HFFc6 (cell line): ENCODE data around the gene ADAM15. TPM values are rescaled to one million over a fixed set of nuclear protein-coding genes. Genes with fewer than 3 reads are reported as not detected.

ENCODE experiments used
- DNase-seq: peaks from one replicate; pipeline ENCODE4 v3.0.0-alpha.2; 2018
- H3K27ac Mint-ChIP-seq: 2 replicates; pipeline ENCODE4 v1.8.0; 2020; ENCODE audit warnings: mild to moderate bottlenecking, mixed read lengths
- H3K27me3 Mint-ChIP-seq: 2 replicates; pipeline ENCODE4 v1.8.0; 2021; ENCODE audit warnings: mild to moderate bottlenecking, moderate library complexity, mixed read lengths; ENCODE audit not compliant: insufficient read depth
- H3K36me3 Mint-ChIP-seq: 2 replicates; pipeline ENCODE4 v1.8.0; 2021; ENCODE audit warnings: low read depth, mixed read lengths
- H3K4me1 Mint-ChIP-seq: 2 replicates; pipeline ENCODE4 v1.8.0; 2020; ENCODE audit warnings: low read depth, mixed read lengths
- H3K4me3 Mint-ChIP-seq: 2 replicates; pipeline ENCODE4 v1.8.0; 2020; ENCODE audit warnings: mild to moderate bottlenecking, moderate library complexity, mixed read lengths
- H3K9me3 Mint-ChIP-seq: 2 replicates; pipeline ENCODE4 v1.8.0; 2020; ENCODE audit warnings: mild to moderate bottlenecking, mixed read lengths
- CTCF ChIP-seq: fragments of 200-600 bp; sonication (generic); IDR thresholded peaks from 2 replicates; pipeline ENCODE4 v1.5.0; 2021; ENCODE audit warnings: antibody characterized with exemption, mild to moderate bottlenecking
- total RNA-seq, 6 experiments: library from RNA; stranded (reverse); fragmentation: NEBNext Ultra II Directional; extraction: Animal tissue kit (Norgen Biotek cat#: 25700); gene quantifications; 2 replicates in 1 of 6; 3 replicates in 5 of 6; pipeline ENCODE4 v1.2.3, GENCODE V29; 2021

The ADAM15 gene
- total RNA-seq, 6 experiments from 2014 or later: 51.1 to 66.9 (median 63.7) TPM

- no peak for DNase-seq
- Mint-ChIP-seq H3K4me3 (no peak overlapping the region), H3K27me3 (no peaks in the 10 kb centered on the region; the same call in 1 of the 2 replicates), H3K9me3 (no peaks in the 10 kb centered on the region), H3K27ac (no peak overlapping the region), H3K36me3 (no peaks in the 10 kb centered on the region), H3K4me1 (peaks cover 5% of the 10 kb centered on the region; the same call in 1 of the 2 replicates)
- no peak for TF ChIP-seq CTCF
Observed at GRCh38 chr1:155011004-155011416, 40.1 kb upstream of the ADAM15 start.

- no peak overlapping the region for H3K27ac Mint-ChIP-seq
- no peak for DNase-seq
- TF ChIP-seq CTCF: no peak
- H3K4me1 Mint-ChIP-seq: peaks cover under 1% of the 10 kb centered on the region; the same call in 1 of the 2 replicates
- H3K9me3 Mint-ChIP-seq: no peaks in the 10 kb centered on the region
- no peak overlapping the region for H3K4me3 Mint-ChIP-seq
- H3K36me3 Mint-ChIP-seq: no peaks in the 10 kb centered on the region
- H3K27me3 Mint-ChIP-seq: no peaks in the 10 kb centered on the region; the same call in 1 of the 2 replicates
Observed at GRCh38 chr1:155011437-155012025, 39.6 kb upstream of the ADAM15 start.

- peak; percentile 25 for DNase-seq
- Mint-ChIP-seq H3K27me3 (no peaks in the 10 kb centered on the region), H3K4me1 (no peaks in the 10 kb centered on the region; the same call in 1 of the 2 replicates), H3K36me3 (no peaks in the 10 kb centered on the region), H3K4me3 (no peak overlapping the region), H3K9me3 (no peaks in the 10 kb centered on the region), H3K27ac (no peak overlapping the region)
- no peak for TF ChIP-seq CTCF
Observed at GRCh38 chr1:155012026-155012546, 39.0 kb upstream of the ADAM15 start.

- H3K36me3 Mint-ChIP-seq: no peaks in the 10 kb centered on the region
- no peak for DNase-seq
- H3K4me1 Mint-ChIP-seq: peaks cover 4% of the 10 kb centered on the region; the same call in 1 of the 2 replicates
- H3K4me3 Mint-ChIP-seq: no peak overlapping the region
- H3K27ac Mint-ChIP-seq: no peak overlapping the region; the same call in 1 of the 2 replicates
- TF ChIP-seq CTCF: no peak
- H3K9me3 Mint-ChIP-seq: no peaks in the 10 kb centered on the region
- no peaks in the 10 kb centered on the region for H3K27me3 Mint-ChIP-seq
Observed at GRCh38 chr1:155012776-155013602, 38.1 kb upstream of the ADAM15 start.

GRCh38 chr1:155013632-155014031 is 37.5 kb upstream of the ADAM15 start:
- Mint-ChIP-seq H3K36me3 (no peaks in the 10 kb centered on the region), H3K27me3 (no peaks in the 10 kb centered on the region), H3K27ac (no peak overlapping the region), H3K9me3 (no peaks in the 10 kb centered on the region), H3K4me1 (peaks cover 8% of the 10 kb centered on the region), H3K4me3 (no peak overlapping the region)
- no peak for DNase-seq
- TF ChIP-seq CTCF: no peak
